Measurements from ENCODE around the gene NRG3.

- TF ChIP-seq POLR2A (IDR thresholded peaks at IDR 0.05) (no peak), CTCF (IDR thresholded peaks at IDR 0.05) (no peak), POLR2AphosphoS5 (IDR thresholded peaks at IDR 0.05) (no peak), EP300 (IDR thresholded peaks at IDR 0.05) (no peak)
Observed at GRCh38 chr10:82850191-82850590, 975.2 kb downstream of the NRG3 start.

Measured in gastroesophageal sphincter (tissue), 3 donors.